Gastroesophageal sphincter (tissue), 3 donors: Measurements from ENCODE around the gene DPEP2.

Experiments used
- CTCF ChIP-seq, 4 experiments: fragments of 200-600 bp in 2 of 4; fragments of 450-650 bp in 2 of 4; sonication (generic) in 1 of 4; IDR thresholded peaks; one replicate each; pipeline ENCODE4 v1.5.1; 2017 to 2019; ENCODE audit warnings: antibody characterized with exemption in 4 of 4, mild to moderate bottlenecking in 2 of 4, moderate library complexity in 2 of 4
- EP300 ChIP-seq: sonication (generic); formaldehyde crosslinking; IDR thresholded peaks from one replicate; pipeline ENCODE4 v1.6.1; 2017; ENCODE audit warnings: antibody characterized with exemption, mild to moderate bottlenecking
- POLR2AphosphoS5 ChIP-seq: sonication (generic); formaldehyde crosslinking; IDR thresholded peaks from one replicate; pipeline ENCODE4 v1.6.1; 2017; ENCODE audit warnings: antibody characterized with exemption

GRCh38 chr16:67979955-67980678 lies 19.2 kb downstream of the DPEP2 start, which contains the start of gene DPEP3:
- TF ChIP-seq EP300 (no peak), CTCF (IDR thresholded peaks at IDR 0.05) (peak in 2 of 4 experiments; percentile 17 to 24), POLR2AphosphoS5 (no peak)
